CD4-positive, alpha-beta T cell treated with Interleukin-17A for 4 hours (primary cell): Measurements from ENCODE around the gene CPNE9.
A peak's percentile ranks its signal among the peaks of the same experiment; 100 is the strongest.

ENCODE experiments used
- DNase-seq: peaks from one replicate; pipeline ENCODE4 v3.0.0-alpha.2; 2020; ENCODE audit warnings: mixed read lengths

The CPNE9 gene

GRCh38 chr3:9717563-9717962 lies 13.9 kb downstream of the CPNE9 start:
- DNase-seq: no peak

GRCh38 chr3:9718118-9718517 lies 14.5 kb downstream of the CPNE9 start:
- DNase-seq: no peak

- DNase-seq: no peak
These were observed 17.5 kb downstream of the CPNE9 start for GRCh38 chr3:9721015-9721699.

- no peak for DNase-seq
These were observed 18.0 kb downstream of the CPNE9 start for GRCh38 chr3:9721700-9722060.

- no peak for DNase-seq
These were observed 22.3 kb downstream of the CPNE9 start for GRCh38 chr3:9725775-9726515.

- peak; percentile 70 for DNase-seq
These were observed 23.5 kb downstream of the CPNE9 start for GRCh38 chr3:9727041-9727595.

- DNase-seq: no peak
These were observed 24.1 kb downstream of the CPNE9 start for GRCh38 chr3:9727743-9728142.

GRCh38 chr3:9729419-9729818 lies 25.8 kb downstream of the CPNE9 start:
- DNase-seq: no peak

- DNase-seq: no peak
These were observed 27.1 kb downstream of the CPNE9 start for GRCh38 chr3:9730657-9731205.

GRCh38 chr3:9731206-9732079 lies 27.8 kb downstream of the CPNE9 start, which contains the start of gene BRPF1:
Gene BRPF1, plus strand, starts transcription at chr3:9731735. Its CDS starts 2,406 bp downstream, at chr3:9734141.
- peak; percentile 100 for DNase-seq

- peak; percentile 50 for DNase-seq
These were observed 28.6 kb downstream of the CPNE9 start for GRCh38 chr3:9732080-9732739.

- no peak for DNase-seq
These were observed 29.1 kb downstream of the CPNE9 start for GRCh38 chr3:9732740-9733115.

GRCh38 chr3:9736831-9737230 lies 33.2 kb downstream of the CPNE9 start:
- no peak for DNase-seq

GRCh38 chr3:9739181-9739580 lies 35.5 kb downstream of the CPNE9 start:
- DNase-seq: no peak

GRCh38 chr3:9742560-9742959 lies 38.9 kb downstream of the CPNE9 start:
- no peak for DNase-seq

GRCh38 chr3:9743548-9743947 lies 39.9 kb downstream of the CPNE9 start:
- DNase-seq: no peak

- no peak for DNase-seq
These were observed 40.5 kb downstream of the CPNE9 start for GRCh38 chr3:9744162-9744561.

- no peak for DNase-seq
These were observed 41.9 kb downstream of the CPNE9 start for GRCh38 chr3:9745521-9745920.

GRCh38 chr3:9746330-9746729 lies 42.7 kb downstream of the CPNE9 start:
- DNase-seq: no peak

- DNase-seq: no peak
These were observed 43.6 kb downstream of the CPNE9 start for GRCh38 chr3:9747267-9747666.

- DNase-seq: no peak
These were observed 44.4 kb downstream of the CPNE9 start for GRCh38 chr3:9748031-9748430.

- DNase-seq: no peak
These were observed 45.6 kb downstream of the CPNE9 start for GRCh38 chr3:9749296-9749644.
